Measurements from ENCODE around the gene HERC2. TPM values are rescaled to one million over a fixed set of nuclear protein-coding genes. Genes with fewer than 3 reads are reported as not detected.
"Not testable (repeated sequence)": the region's sequence is repeated elsewhere in the genome, so short reads cannot be mapped to it uniquely, and the experiment has no call there.

The HERC2 gene
- total RNA-seq, 1 donor from 2014 or later, result 62.2 TPM

DNA sequence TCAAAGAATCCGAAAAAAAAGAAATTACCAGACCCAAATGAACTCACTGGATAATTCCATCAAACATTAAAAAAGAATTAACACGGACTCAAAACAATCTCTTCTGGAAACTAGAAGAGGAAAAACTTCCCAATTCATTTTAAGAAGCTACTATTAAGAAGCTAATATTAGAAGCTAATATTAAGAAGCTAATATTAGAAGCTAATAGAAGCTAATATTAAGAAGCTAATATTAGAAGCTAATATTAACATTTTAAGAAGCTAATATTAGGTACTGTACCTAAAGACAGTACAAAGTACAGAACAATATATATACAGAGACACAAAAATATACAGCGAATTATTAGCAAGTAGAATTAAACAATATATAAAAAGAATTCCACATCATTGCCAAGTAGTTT lies 35.9 kb downstream of the HERC2 start:
- DNase-seq (ENCODE audit: low spot score), result no peak

DNA sequence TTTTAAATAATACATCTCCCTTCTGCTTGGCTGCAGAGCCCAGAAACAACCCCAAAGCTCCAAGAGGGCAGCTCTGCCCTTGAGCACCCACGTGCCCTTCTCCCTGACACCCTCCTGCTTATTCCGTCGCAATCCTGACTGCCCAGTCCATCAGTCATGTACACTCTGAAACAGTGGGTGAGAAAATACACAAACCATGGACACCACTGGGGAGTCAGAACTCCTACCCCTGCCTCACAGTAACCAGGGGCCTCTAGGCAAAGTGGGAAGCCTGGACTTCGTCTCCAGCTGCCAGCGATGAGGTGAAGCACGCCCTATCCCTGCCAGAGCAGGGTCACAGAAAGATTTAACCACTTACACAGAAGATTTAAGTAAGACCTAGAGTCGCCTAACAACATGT lies 40.1 kb downstream of the HERC2 start:
- DNase-seq (ENCODE audit: low spot score), result no peak

DNA sequence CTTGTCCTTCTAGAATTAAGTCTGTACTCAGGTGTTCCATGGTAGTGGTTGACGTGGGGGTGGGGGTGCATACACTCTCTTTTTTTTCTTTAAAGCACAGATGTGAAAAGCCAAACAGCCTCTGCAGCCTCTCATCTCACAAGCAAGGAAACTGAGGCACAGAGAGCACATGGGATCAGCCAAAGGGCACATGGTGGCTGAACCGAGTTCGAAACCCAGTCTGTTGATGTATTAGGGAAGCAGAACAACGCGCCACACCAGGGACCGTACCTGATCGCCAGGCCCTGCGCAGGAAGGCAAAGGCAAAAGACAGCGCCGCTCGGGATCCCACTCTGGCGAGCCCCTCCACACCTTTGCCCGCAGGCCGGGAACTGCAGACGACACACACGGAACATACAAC lies 47.3 kb downstream of the HERC2 start:
- DNase-seq (ENCODE audit: low spot score), result no peak

DNA sequence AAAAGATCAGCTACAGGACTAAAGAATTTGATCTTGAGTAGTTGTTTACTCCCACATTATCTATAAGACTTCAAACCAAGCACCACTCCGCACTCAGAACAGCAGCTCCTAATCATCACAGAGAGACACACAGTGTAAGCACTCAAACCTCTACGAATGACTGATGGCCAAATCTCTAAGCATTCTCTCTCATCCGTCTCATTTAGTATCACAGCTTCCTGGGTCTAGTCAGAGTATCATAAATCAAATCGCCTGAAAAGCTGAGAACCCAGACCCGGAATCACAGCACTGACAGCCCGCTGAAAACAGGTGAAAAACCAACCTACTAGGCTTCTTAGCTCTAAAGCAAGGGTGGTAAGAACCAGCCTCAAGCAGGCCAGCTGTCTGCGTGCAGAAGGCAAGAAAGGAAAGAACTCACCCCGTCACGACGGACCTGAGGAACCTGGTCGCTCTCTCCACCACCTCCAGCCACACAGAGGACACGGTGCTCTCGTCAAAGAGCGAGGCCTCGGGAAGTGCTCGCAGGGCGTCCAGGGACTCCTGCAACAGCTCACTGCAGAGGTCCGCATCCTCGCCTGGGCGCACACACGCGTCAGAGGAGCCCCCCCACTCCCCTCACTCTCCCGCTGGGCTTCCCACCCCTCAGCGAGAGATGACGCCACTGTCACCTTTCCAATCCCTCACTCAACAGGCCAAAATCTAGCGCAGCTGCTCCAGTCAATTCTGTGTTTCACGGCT lies 47.9 kb downstream of the HERC2 start:
- DNase-seq (ENCODE audit: low spot score), result peak; percentile 81

DNA sequence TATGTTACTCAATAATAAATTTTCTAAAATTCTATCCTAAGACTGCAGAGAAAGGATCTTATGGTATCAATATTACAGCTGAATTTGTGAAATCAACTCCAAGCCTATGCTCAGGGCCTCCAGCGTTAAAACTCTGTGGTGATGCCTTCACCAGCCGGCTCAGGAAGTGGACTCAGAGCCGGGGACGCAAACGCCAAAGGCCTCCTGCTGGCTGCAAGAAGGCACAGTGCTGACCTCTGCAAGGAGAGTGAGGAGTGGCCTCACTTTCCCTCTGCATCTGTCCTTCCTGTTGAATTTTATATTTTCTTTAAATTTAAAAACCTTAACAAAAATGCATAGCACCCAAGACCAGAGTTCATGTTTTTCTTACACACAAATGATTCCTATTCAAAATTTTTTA lies 48.5 kb downstream of the HERC2 start:
- no peak for DNase-seq (ENCODE audit: low spot score)

DNA sequence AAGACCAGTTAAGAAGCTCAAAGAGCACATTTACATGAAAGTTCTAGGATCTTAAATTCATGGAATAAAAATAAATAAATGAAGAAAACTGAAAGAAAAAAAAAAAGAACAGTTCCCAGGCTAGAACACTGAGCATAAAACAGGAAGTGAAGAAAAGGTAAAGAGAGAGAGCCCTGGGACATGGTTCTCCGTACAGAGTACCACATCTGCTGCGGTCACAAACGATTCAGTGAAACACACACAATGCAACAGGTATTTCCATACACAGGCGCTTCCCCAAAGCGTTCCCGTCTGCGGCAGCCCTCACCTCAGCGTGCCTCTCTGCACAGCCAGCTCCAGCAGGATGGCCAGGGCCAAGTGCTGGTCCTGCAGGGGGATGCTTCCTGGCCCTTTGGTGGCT lies 49.4 kb downstream of the HERC2 start:
- no peak for DNase-seq (ENCODE audit: low spot score)

DNA sequence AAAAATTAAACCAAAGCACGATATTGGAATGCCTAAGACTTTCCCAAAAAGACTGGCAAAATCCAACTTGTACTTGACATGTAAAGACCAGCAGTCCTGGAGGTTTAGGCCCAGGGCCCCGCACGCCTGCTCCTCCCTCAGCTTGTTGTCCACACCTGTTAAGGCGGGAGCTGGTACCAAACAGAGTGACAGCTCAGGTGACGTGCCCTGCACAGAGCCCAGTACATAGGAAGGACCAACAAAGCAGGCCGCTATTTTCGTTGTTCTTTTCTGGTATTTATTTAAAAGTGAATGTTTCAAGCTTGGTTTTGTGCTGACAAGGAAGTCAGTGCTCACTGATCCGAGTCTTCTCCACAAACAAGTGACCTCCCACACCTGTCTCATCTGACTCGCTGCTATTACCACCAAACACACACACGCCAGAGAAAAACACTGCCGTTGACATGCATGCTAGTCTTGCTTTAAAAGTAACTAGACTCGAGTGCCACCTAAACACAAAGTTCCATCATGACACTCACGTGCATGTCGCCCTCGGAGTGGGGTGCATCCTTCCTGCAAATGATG lies 50.2 kb downstream of the HERC2 start:
- DNase-seq (ENCODE audit: low spot score), result no peak

DNA sequence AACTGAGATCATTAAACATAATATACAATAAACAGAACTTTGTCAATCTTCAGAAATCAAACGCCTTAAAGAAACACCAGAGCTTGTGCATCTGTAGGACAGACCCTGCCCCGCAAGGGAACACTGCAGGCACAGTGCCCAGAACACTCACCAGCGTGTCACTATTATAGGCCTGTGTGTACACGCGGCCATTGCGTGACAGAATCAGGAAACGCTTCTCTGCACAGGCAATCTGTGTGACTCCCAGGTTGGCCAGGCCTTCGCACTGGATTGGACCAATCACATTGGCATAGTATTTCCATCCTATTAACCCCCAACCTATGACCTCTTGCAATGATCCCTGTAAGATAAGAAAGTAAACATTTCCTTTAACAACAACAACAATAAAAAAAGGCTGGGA lies 52.9 kb downstream of the HERC2 start:
- DNase-seq (ENCODE audit: low spot score), result no peak

DNA sequence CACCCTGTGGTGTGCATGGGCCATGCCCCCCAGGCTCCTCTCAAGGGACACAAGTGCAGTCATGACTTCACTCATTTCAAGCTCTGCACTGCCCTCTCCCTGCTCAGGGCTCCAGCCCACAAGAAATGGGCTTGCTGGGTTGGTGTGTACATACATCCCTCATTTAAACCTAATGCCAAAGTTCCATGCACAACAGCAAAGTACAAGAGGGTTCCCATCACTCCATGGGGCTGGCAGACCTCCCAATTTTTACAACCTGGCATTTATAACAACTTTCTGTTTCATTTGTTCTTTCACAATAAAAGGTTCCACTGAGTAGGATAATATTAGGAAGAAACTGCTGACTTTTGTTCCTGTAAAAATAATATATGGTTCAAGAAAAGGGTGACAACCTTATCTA lies 54.3 kb downstream of the HERC2 start:
- no peak for DNase-seq (ENCODE audit: low spot score)

DNA sequence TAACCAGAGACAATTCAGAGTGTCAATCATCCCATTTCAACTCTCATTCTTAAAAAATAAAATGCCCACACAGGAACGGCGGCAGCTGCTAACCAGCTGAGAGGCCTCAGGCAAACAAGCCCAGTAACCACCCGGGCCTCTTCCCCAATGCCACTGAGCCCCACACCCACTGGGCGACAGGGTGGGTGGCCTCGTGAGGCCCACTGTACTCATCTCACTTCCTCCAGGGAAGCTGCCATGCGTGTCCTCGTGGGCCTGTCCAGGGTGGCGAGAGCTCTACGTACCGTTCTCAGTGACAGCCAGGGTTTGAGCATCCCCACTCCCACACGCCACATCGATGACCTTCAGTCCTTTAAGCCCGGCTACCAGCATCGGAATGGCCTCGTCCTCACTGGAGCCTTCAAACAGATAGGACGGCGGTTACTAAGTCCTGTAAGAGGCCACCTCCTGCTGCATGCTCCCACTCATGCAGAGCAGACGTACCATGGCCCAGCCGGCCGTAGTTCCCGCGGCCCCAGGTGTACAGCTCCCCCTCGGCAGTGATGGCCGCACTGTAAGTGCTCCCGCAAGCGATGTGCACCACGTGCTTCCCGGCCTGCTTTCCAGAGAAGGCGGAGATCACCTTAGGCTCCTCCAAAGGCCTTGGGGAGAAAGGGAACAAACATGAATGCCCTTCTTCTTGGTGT lies 56.5 kb downstream of the HERC2 start:
- no peak for DNase-seq (ENCODE audit: low spot score)

DNA sequence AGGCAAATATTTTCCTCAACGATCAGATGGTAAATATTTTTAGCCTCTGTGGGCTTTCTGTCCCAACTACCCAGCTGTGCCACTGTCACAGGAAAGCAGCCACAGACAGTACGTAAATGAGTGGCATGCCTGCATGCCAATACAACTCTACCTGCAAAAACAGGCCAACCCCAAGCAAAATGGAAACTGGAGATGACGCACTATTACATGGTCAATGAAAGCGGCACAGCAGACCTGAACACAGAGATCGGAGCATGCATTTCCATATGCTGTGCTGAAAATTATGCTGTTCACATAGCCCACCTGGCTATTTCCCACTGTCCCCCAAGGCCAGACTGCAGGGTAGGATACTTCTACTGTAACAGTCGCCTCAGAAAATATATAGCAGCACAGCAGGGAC lies 57.8 kb downstream of the HERC2 start:
- DNase-seq (ENCODE audit: low spot score), result no peak

DNA sequence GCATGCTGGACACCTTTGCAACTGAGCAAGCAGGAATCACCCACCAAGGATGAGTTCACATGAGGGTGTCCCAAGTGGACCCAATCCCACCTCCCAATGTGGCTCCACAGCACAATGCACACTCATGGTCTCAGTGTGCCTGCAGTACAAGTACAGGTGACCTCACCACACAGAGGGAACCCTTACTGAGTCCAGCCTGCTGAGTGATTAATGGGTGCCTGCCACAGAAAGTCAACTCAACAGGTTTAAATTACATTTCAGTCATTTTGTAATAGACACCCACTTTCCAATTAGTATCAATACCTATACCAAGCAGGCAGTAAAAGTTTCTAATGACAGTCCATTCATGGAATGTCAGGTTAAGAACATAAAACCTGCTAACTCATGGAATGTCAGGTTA lies 59.5 kb downstream of the HERC2 start:
- no peak for DNase-seq (ENCODE audit: low spot score)

DNA sequence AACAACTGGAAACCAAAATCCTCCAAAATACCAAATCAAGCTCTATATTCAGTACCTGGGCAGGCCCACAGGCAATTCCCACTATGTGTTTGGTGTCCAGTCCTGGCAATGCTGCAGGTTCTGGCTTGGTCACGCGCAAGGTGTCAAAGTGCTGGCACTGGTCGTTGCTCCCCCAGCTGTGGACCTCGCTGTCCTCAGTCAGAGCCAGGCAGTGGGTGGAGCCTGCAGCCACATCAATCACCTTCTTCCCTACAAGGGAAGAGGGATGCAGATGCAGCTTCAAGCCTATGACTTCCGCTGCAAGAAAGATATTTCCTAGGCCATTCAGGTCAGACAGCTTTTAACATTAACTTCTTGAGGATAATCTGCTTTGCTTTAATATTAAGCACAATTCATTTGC lies 61.3 kb downstream of the HERC2 start:
- no peak for DNase-seq (ENCODE audit: low spot score)

DNA sequence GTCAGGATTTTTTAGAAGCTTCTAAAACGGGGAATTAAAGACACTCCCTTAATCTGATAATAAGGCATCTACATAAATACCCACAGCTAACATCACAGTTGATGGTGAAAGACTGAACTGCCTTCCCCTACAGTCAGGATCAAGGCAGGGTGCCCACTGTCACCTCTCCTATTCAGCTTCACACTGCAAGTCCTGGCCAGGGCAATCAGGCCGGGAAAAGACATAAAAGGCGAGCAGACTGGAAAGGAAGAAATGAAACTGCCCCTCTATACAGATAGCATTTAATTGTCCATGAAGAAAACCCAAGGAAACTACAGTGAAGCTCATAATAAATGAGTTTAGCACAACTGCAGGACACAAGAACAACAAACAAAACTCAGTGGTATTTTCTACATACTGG lies 61.7 kb downstream of the HERC2 start:
- DNase-seq (ENCODE audit: low spot score), result no peak

DNA sequence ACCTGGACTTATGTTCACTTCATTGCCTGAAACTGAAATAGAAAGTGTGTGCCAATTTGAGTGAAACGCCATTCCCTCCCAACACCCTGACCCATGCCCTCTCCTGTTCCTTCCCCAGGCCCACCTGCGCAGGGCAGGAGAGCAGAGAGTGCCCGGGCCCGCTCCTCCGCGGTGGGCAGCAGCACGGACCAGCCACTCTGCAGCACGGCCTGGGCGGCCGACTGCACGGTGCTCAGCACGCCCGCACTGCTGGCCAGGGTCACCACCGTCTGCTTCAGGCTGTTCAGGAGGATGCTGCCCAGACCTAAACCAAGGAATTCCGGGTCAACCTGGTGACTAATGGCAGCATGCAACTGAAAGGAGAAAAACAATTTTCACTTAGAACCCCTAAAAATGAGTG lies 66.0 kb downstream of the HERC2 start:
- DNase-seq (ENCODE audit: low spot score), result no peak

DNA sequence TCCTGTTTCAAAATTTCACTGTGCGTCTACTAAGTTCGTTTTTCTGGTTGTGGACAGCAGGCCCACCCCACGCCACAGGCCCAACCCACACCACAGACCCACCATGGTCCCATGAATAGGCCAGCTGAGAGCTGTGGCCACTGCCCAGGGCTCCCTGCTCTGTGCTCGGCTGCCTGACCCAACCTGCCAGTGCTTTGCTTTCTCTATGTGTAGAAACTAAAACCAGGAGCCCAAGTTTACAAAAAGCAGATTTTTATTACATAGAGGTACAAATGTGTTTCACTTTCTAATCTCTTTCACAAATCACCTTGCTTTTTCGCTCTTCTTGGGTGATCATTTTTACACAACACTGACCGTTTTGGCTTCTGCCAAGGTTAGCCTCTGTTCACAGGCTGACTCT lies 69.1 kb downstream of the HERC2 start:
- DNase-seq (ENCODE audit: low spot score), result no peak

DNA sequence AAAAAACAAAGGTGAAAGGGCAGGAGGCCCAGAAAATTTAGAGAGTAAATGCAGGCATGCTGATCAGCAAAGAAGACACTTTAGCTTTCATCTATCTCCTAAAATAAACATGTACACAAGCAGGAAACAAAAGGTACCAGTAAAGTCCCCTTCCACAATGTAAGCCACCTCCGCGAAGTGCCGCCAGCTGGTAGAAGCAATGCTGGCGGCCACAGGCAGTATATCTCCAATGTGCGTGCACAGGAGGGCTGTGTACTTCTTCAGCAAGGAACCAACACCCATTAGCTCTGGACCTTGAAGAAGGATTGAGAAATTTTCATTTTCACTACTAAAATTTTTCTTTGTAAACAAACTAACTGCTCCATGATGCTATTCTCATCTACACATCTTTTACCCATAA lies 75.4 kb downstream of the HERC2 start:
- DNase-seq (ENCODE audit: low spot score), result no peak

DNA sequence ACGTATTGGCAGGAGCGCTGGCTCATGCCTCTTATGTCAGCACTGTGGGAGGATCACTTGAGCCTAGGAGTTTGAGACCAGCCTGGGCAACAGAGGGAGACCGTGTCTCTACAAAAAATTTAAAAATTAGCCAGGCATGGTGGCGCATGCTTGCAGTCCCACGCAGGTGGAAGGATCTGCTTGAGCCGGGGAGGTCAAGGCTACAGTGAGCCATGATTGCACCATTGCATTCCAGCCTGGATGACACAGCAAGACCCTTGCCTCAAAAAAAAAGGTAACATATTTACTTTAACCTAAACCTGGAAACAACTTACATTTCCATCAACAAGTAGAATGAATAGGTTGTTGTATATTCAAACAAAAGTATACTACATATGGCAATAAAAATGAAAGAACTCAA lies 78.1 kb downstream of the HERC2 start:
- no peak for DNase-seq (ENCODE audit: low spot score)

DNA sequence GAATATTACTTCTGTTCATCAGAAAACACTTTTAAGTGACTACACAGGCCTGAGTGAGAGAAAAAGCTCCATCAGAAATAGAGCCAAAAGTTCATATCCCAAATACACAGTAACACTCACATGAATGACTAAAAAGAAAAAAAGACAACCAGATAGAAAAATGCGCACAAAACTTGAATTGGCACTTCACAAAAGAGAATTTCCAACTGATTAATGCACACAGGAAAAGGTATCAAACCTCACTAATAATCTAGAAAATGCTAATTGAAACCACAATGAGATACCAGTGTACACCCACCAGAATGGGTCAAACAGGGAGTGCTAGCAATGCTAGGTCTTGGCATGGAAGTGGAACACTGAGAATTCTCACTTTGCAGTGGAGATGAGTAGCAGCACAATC lies 78.6 kb downstream of the HERC2 start:
- no peak for DNase-seq (ENCODE audit: low spot score)

DNA sequence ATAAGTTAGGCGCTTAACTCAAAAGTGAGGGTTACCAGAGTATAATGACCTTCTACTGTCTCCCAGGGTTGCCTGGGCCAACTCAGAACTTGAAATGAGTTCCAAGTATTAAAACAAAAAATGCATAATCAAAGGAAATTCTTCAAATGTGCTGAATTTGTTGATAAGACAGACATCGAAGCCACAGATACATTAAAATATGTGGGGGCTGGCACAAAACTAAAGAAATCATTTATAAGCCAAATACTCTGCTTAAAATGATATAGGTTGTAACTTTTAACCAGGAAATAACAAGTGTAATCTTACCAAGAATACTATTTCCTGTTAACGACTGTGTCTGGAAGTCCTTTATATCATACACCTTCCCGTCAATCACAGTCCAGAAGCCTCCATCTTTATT lies 83.7 kb downstream of the HERC2 start:
- not testable (repeated sequence) for DNase-seq (ENCODE audit: low spot score)

DNA sequence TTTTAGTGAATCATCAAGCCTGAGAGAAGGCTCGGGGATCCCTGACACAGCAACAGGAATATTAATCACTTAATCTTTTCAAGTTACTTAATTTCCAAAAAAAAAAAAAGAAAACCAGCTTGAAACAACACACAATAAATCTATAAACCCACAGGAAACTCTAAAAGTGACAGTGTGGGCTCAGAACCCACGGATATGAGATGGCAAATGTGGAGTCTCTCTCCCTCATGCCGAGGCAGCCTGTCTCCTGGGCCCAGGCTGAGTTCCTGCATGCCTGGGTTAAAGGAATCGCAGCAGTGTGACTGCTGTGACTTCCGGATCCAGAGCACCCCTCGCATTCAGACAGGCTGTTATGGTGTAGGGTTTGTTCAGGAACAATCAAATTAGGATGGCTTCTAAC lies 90.2 kb downstream of the HERC2 start:
- DNase-seq (ENCODE audit: low spot score), result not testable (repeated sequence)

DNA sequence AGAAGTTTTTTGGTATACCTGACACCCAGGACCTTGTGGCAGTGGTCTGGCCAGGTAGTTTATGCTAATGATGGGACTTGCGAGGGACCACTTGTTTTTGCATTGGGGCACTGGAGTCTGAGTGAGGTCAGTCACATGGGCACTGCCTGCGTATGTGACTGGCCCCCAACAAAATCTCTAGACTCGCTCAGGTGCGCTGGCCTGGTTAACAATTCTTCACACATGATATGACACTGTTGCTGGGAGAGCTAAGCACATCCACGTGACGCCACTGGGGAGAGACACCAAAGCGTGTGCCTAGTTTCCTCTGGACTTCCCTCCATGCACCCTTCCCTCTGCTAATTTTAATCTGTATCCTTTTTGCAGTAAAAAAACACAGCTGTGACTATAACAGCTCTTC lies 90.6 kb downstream of the HERC2 start:
- DNase-seq (ENCODE audit: low spot score), result not testable (repeated sequence)
